Karpas-422 (cell line): ENCODE measurements around the gene PGP. TPM values are rescaled to one million over a fixed set of nuclear protein-coding genes. Genes with fewer than 3 reads are reported as not detected.

Source experiments
- DNase-seq: peaks from one replicate; pipeline ENCODE4 v3.0.0-alpha.2; 2015
- H2AFZ ChIP-seq: fragments of 200-600 bp; sonication (generic); 2 replicates; pipeline ENCODE4 v1.6.1; 2014; ENCODE audit warnings: antibody characterized with exemption, low read length, mixed read lengths
- H3K27ac ChIP-seq: fragments of 200-600 bp; sonication (generic); 2 replicates; pipeline ENCODE4 v1.5.1; 2014; ENCODE audit warnings: mild to moderate bottlenecking, low read length, moderate library complexity
- H3K27me3 ChIP-seq: fragments of 200-600 bp; sonication (generic); 2 replicates; pipeline ENCODE4 v1.6.1; 2014; ENCODE audit warnings: low read length, mixed read lengths
- H3K36me3 ChIP-seq: fragments of 200-600 bp; sonication (generic); 2 replicates; pipeline ENCODE4 v1.6.1; 2014; ENCODE audit warnings: low read length, mixed read lengths; ENCODE audit not compliant: insufficient read depth
- H3K4me1 ChIP-seq: fragments of 200-600 bp; sonication (generic); 2 replicates; pipeline ENCODE4 v1.6.1; 2014; ENCODE audit warnings: mild to moderate bottlenecking, low read length, mixed read lengths
- H3K4me2 ChIP-seq: fragments of 200-600 bp; sonication (generic); 2 replicates; pipeline ENCODE4 v1.6.1; 2014; ENCODE audit warnings: low read length, low read depth, mild to moderate bottlenecking; ENCODE audit not compliant: poor library complexity, severe bottlenecking
- H3K4me3 ChIP-seq: fragments of 200-600 bp; sonication (generic); 2 replicates; pipeline ENCODE4 v1.5.1; 2014; ENCODE audit warnings: mild to moderate bottlenecking, antibody characterized with exemption, low read length, mixed read lengths
- H3K79me2 ChIP-seq: fragments of 200-600 bp; sonication (generic); 2 replicates; pipeline ENCODE4 v1.6.1; 2014; ENCODE audit warnings: mild to moderate bottlenecking, low read length, mixed read lengths
- H3K9ac ChIP-seq: fragments of 200-600 bp; sonication (generic); 2 replicates; pipeline ENCODE4 v1.6.0; 2014; ENCODE audit warnings: low read length
- H3K9me2 ChIP-seq: fragments of 200-600 bp; sonication (generic), shearing (Covaris generic); replicated peaks from 2 replicates; pipeline ENCODE4 v1.6.0; 2014; ENCODE audit warnings: mild to moderate bottlenecking, low read length, moderate library complexity; ENCODE audit not compliant: insufficient read depth
- H3K9me3 ChIP-seq: fragments of 300-700, 200-600 bp; sonication (generic); 2 replicates; pipeline ENCODE4 v1.6.1; 2014; ENCODE audit warnings: low read length, mixed read lengths
- H4K20me1 ChIP-seq: fragments of 200-600 bp; sonication (generic); 2 replicates; pipeline ENCODE4 v1.6.1; 2014; ENCODE audit warnings: mild to moderate bottlenecking, antibody characterized with exemption, low read length, low read depth; ENCODE audit not compliant: insufficient read depth
- total RNA-seq: library from RNA; depleted of rRNA; stranded (reverse); fragments of >200 nt; shearing (Covaris generic); gene quantifications from 2 replicates; pipeline ENCODE4 v1.2.3, GENCODE V29; 2014; ENCODE audit warnings: low replicate concordance

PGP gene
- total RNA-seq, 1 experiment from 2014 or later, result 26.5 TPM

DNA sequence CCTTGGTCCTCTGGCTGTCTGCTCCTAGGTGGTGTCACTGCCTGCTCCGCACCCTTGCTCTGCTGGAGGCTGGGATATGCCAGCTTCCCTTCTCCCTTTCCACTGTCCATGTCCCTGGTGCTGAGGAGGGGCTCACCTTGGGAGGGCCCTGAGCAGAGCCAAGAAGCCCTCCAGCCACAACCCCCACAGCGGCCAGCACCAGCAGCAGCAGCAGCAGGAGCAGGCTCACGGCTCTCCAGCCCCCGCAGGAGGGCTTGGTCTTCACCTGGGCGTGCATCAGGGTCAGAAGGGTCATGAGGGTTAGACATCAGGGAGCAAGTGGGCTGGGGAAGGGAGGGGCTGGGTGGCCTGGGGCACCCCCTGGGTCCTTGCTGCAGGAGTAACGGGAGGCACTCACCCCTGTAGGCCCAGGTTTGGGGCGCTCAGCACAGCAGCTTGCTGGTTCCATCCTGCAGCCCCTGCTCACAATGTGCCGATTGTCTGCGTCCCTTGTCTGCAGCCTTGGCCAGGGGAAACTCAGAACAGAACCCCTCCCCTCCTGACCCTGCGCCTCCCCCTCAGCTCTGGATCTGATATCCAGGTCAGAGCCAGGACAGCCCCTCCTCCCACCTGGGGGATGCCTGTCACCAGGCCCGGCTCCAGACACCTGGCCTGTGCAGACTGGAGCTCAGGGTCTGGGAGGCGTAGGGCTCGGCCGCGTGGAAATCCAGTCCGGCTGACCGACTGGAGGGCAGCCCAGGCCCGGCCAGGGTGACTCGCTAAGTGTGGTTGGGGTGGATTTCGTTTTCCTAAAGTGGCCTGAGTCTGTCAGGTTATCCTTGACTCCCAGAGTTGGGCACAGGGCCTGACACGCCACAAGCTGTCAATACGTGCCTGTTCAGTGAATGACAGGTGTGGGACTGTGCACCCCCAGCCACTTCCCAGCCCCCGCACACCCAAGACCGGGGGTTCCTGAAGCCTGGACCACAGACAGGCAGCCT lies 4.0 kb downstream of the PGP start, which contains the start of gene BRICD5:
BRICD5 (minus strand) TSS at position 478 of the 980 bp plus-strand sequence; CDS start at position 448, 30 bp downstream.
- no peaks in the 10 kb centered on the region for H3K9me3 ChIP-seq
- H3K9me2 ChIP-seq, result no peaks in the 10 kb centered on the region
- peaks cover 16% of the 10 kb centered on the region; the same call in 1 of the 2 replicates for H4K20me1 ChIP-seq
- H3K9ac ChIP-seq, result peak within 1 kb of the TSS; percentile 96; the same call in 1 of the 2 replicates
- no peak within 1 kb of the TSS for H3K4me2 ChIP-seq
- H3K79me2 ChIP-seq, result peaks cover 50% of the 10 kb centered on the region
- DNase-seq, result peak; percentile 57
- no peak within 1 kb of the TSS for H2AFZ ChIP-seq
- H3K36me3 ChIP-seq, result 0 out of 2 replicates have a peak, but pooled peaks cover 5% of the 10 kb centered on the region
- no peaks in the 10 kb centered on the region for H3K27me3 ChIP-seq
- H3K27ac ChIP-seq, result no peak within 1 kb of the TSS
- H3K4me1 ChIP-seq, result peaks cover 43% of the 10 kb centered on the region
- H3K4me3 ChIP-seq, result no peak within 1 kb of the TSS

DNA sequence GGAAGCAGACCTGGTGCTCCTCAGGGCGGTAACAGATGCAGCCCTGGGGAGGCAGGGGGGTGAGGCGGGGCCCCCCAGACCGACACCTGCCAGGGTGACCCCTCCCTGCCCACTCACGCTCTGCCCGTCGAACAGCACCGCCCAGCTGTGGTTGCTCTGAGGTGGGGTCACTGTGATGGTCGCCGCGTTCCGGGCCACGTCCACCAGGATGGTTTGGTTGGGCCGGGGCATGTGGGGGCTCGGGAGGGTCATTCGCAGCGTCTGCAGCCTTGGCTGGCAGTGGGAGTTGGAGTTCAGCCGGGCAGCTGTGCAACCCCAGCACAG lies 4.7 kb downstream of the PGP start:
- peaks cover 50% of the 10 kb centered on the region for H3K79me2 ChIP-seq
- H3K9ac ChIP-seq, result no peak overlapping the region
- peaks cover 42% of the 10 kb centered on the region for H3K4me1 ChIP-seq

DNA sequence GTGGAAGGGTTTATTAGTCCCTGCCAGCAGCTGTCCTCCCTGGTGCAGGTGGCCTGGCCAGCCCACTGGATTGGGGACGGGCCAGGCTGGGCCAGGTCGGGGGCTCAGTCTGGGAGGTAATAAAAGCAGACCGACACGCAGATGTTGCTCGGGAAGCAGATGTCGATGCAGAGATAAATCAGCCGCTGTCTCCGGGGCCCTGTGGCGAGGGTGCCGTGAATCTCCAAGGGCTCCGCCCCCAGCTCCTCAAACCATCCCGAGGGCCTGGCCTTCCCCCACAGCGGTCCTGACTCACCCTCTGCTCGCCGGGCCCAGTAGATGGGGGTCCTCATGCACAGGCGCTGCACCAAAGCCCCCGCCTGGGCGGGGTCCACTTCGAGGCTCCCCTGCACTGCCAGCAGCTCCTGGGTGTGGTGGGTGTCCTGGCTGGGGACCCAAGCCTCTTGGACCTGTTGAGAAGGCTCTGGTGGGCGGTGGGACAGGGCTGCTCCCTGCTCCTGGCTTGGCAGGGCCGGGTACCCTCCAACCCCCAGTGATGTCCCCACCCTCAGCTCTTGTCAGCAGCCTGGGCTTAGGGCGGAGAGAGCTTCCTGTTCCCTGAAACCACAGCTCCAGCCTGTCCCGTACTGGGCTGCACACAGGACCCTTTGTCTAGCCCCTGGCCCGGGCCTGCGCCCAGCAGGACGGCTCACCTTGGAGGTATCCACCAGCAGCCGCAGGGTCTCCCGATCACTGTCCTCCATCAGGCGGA lies 5.2 kb downstream of the PGP start:
- no peak overlapping the region for H3K27ac ChIP-seq
- no peak overlapping the region for H2AFZ ChIP-seq
- peaks cover 47% of the 10 kb centered on the region for H3K4me1 ChIP-seq
- H3K27me3 ChIP-seq, result no peaks in the 10 kb centered on the region
- peaks cover 50% of the 10 kb centered on the region for H3K79me2 ChIP-seq
- H3K36me3 ChIP-seq, result 0 out of 2 replicates have a peak, but pooled peaks cover 5% of the 10 kb centered on the region
- no peak overlapping the region for H3K9ac ChIP-seq
- no peak overlapping the region for H3K4me3 ChIP-seq
- H3K4me2 ChIP-seq, result no peak overlapping the region
- no peaks in the 10 kb centered on the region for H3K9me3 ChIP-seq
- DNase-seq, result no peak
- no peaks in the 10 kb centered on the region for H3K9me2 ChIP-seq
- H4K20me1 ChIP-seq, result peaks cover 16% of the 10 kb centered on the region; the same call in 1 of the 2 replicates

More for the DNA sequence above, 4.7 kb downstream of the PGP start:
- H3K9me3 ChIP-seq, result no peaks in the 10 kb centered on the region
- no peak overlapping the region for H3K4me2 ChIP-seq
- no peaks in the 10 kb centered on the region for H3K27me3 ChIP-seq
- no peaks in the 10 kb centered on the region for H3K9me2 ChIP-seq
- DNase-seq, result no peak
- no peak overlapping the region for H3K27ac ChIP-seq
- H3K36me3 ChIP-seq, result 0 out of 2 replicates have a peak, but pooled peaks cover 5% of the 10 kb centered on the region
- H4K20me1 ChIP-seq, result peaks cover 16% of the 10 kb centered on the region; the same call in 1 of the 2 replicates
- no peak overlapping the region for H3K4me3 ChIP-seq
- H2AFZ ChIP-seq, result no peak overlapping the region

DNA sequence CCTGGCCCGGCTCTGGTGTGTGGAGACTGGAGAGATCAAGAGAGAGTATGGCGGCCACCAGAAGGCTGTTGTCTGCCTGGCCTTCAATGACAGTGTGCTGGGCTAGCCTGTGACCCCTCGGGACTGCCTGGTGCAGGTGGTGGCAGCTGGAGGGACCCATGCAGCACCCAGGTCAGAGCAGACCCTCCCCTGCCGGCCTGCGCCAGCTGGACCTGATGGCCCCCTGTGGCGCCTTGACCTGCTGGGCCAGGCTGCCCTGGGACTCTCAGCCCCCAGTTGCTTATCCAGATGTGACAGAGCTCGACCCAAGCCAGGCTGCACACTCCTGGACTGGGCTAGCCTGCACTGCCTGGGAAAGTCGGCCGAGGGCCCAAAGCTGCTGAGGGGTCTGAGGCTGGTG lies 5.9 kb downstream of the PGP start:
- no peak overlapping the region for H3K9ac ChIP-seq

DNA sequence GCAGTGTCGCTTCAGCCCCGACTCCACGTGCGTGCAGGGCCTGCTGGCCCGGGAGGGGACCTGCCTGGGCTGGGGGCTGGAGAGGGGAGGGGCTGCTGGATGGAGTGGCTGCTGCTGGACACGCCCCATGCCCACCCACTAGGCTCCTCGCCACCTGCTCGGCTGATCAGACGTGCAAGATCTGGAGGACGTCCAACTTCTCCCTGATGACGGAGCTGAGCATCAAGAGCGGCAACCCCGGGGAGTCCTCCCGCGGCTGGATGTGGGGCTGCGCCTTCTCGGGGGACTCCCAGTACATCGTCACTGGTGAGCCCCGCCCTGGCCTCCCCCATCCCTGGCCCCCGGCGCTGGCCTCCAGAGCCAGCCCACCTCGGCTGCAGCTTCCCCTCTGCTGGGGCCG lies 6.3 kb downstream of the PGP start:
- H3K27me3 ChIP-seq, result no peaks in the 10 kb centered on the region
- H3K4me3 ChIP-seq, result no peak overlapping the region
- H3K9me2 ChIP-seq, result no peaks in the 10 kb centered on the region
- no peak for DNase-seq
- no peak overlapping the region for H3K9ac ChIP-seq
- no peak overlapping the region for H2AFZ ChIP-seq
- H3K4me1 ChIP-seq, result peaks cover 46% of the 10 kb centered on the region
- H3K27ac ChIP-seq, result no peak overlapping the region
- H3K9me3 ChIP-seq, result no peaks in the 10 kb centered on the region
- H3K4me2 ChIP-seq, result no peak overlapping the region
- peaks cover 12% of the 10 kb centered on the region; the same call in 1 of the 2 replicates for H4K20me1 ChIP-seq
- H3K36me3 ChIP-seq, result 0 out of 2 replicates have a peak, but pooled peaks cover 5% of the 10 kb centered on the region
- H3K79me2 ChIP-seq, result peaks cover 39% of the 10 kb centered on the region

More for the DNA sequence above, 5.9 kb downstream of the PGP start:
- no peak overlapping the region for H3K4me3 ChIP-seq
- H3K9me3 ChIP-seq, result no peaks in the 10 kb centered on the region
- H3K4me2 ChIP-seq, result no peak overlapping the region
- H4K20me1 ChIP-seq, result peaks cover 16% of the 10 kb centered on the region; the same call in 1 of the 2 replicates
- H3K36me3 ChIP-seq, result 0 out of 2 replicates have a peak, but pooled peaks cover 5% of the 10 kb centered on the region
- H3K27me3 ChIP-seq, result no peaks in the 10 kb centered on the region
- peaks cover 49% of the 10 kb centered on the region for H3K4me1 ChIP-seq
- H2AFZ ChIP-seq, result no peak overlapping the region
- no peak for DNase-seq
- no peaks in the 10 kb centered on the region for H3K9me2 ChIP-seq
- H3K79me2 ChIP-seq, result peaks cover 44% of the 10 kb centered on the region
- no peak overlapping the region for H3K27ac ChIP-seq

DNA sequence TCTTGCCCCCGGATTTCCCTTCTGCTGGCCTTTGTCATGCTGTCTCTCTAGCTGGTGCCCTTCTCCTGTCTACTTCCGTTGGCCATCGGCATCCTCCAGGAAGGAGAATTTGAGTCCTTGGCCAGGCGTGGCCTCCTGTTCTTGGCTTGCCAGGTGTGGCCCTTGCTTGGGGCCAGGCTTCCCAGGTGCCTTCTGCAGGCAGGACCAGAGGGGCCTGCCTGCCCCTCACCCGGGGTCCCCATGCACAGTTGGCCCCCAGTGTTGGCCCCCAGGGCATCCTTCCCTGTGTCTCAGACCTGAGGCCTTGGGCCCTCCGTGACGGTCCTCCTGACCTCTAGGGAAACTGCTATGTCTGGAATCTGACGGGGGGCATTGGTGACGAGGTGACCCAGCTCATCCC lies 6.8 kb downstream of the PGP start:
- Histone ChIP-seq H3K4me2 (no peak overlapping the region), H3K27ac (no peak overlapping the region), H3K9me2 (no peaks in the 10 kb centered on the region), H3K36me3 (0 out of 2 replicates have a peak, but pooled peaks cover 5% of the 10 kb centered on the region), H4K20me1 (peaks cover 7% of the 10 kb centered on the region; the same call in 1 of the 2 replicates), H3K79me2 (peaks cover 35% of the 10 kb centered on the region), H3K4me3 (no peak overlapping the region), H2AFZ (no peak overlapping the region), H3K4me1 (peaks cover 42% of the 10 kb centered on the region), H3K27me3 (no peaks in the 10 kb centered on the region), H3K9me3 (no peaks in the 10 kb centered on the region), H3K9ac (no peak overlapping the region)
- no peak for DNase-seq

DNA sequence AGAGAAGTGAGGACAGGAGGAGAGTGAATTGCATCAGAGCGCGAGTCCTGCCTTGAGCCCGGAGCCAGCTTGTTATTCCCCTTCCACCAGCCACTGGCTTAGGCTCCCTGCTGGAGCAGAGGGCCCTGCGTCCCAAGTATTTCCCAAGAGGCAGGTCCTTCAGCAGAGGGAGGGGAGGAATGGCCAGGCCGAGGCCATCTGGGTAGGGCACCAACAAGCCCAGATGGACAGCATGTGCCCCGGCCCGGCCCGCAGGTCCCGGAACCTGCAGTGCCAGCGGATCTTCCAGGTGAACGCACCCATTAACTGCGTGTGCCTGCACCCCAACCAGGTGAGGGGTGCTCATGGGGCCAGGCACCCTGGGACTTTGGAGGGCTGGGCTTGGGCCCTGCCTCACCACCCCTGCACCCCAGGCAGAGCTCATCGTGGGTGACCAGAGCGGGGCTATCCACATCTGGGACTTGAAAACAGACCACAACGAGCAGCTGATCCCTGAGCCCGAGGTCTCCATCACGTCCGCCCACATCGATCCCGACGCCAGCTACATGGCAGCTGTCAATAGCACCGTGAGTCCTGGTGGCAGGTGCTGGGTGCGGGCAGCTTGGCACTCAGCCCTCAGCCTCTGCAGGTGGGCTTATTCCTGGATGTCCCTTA lies 7.7 kb downstream of the PGP start:
- H4K20me1 ChIP-seq, result no peaks in the 10 kb centered on the region
- no peaks in the 10 kb centered on the region for H3K9me3 ChIP-seq
- H3K27ac ChIP-seq, result peak overlapping the region; percentile 67; the same call in 1 of the 2 replicates
- peak overlapping the region; percentile 96 for H3K4me2 ChIP-seq
- no peak overlapping the region for H2AFZ ChIP-seq
- peak overlapping the region; percentile 95 for H3K4me3 ChIP-seq
- peaks cover 25% of the 10 kb centered on the region for H3K79me2 ChIP-seq
- H3K36me3 ChIP-seq, result 0 out of 2 replicates have a peak, but pooled peaks cover 5% of the 10 kb centered on the region
- H3K9ac ChIP-seq, result peak overlapping the region; percentile 98
- H3K27me3 ChIP-seq, result no peaks in the 10 kb centered on the region
- no peak for DNase-seq
- H3K9me2 ChIP-seq, result no peaks in the 10 kb centered on the region
- peaks cover 32% of the 10 kb centered on the region for H3K4me1 ChIP-seq
